Upper lobe of right lung (tissue), 1 donor: Measurements from ENCODE around the gene CARD10. TPM values are rescaled to one million over a fixed set of nuclear protein-coding genes. Genes with fewer than 3 reads are reported as not detected.
A peak's percentile ranks its signal among the peaks of the same experiment; 100 is the strongest.
"Not testable (repeated sequence)": the region's sequence is repeated elsewhere in the genome, so short reads cannot be mapped to it uniquely, and the experiment has no call there.

Source experiments
- ATAC-seq: fragments of 200-7000 bp; cut with Tn5 transposase; one replicate; pipeline ENCODE4 v1.9.1; 2020; ENCODE audit warnings: mild to moderate bottlenecking, moderate library complexity
- DNase-seq: peaks from one replicate; pipeline ENCODE4 v3.0.0-alpha.2; 2020
- H3K27ac ChIP-seq: fragments of 200-600 bp; one replicate; pipeline ENCODE4 v1.8.0; 2022
- H3K27me3 ChIP-seq: fragments of 200-600 bp; one replicate; pipeline ENCODE4 v1.8.0; 2022; ENCODE audit warnings: mild to moderate bottlenecking
- H3K36me3 ChIP-seq: fragments of 200-600 bp; one replicate; pipeline ENCODE4 v1.8.0; 2022
- H3K4me1 ChIP-seq: fragments of 200-600 bp; one replicate; pipeline ENCODE4 v1.8.0; 2022
- H3K4me3 ChIP-seq: fragments of 200-600 bp; one replicate; pipeline ENCODE4 v1.8.0; 2022; ENCODE audit warnings: mild to moderate bottlenecking
- H3K9me3 ChIP-seq: fragments of 200-600 bp; one replicate; pipeline ENCODE4 v1.8.0; 2022
- intact Hi-C: fragments of 100-400 bp; cut with DNase I; formaldehyde crosslinking; loops from one replicate; pipeline ENCODE4 v1.11.0; 2022
- total RNA-seq: library from RNA; stranded (reverse); fragmentation: NEBNext Ultra II Directional; extraction: Animal tissue kit (Norgen Biotek cat#: 25700); gene quantifications from one replicate; pipeline ENCODE4 v1.2.1, GENCODE V29; 2021
- TF ChIP-seq, protein P1 (sequence below): fragments of 200-600 bp; IDR thresholded peaks from one replicate; pipeline ENCODE4 v1.8.0; 2022; ENCODE audit warnings: antibody characterized with exemption
- donor health status: DM: no; HTN: yes; CAD: no; lungs with severe emphysema.

Gene CARD10
- total RNA-seq, 1 donor from 2014 or later: 17.0 TPM

DNA sequence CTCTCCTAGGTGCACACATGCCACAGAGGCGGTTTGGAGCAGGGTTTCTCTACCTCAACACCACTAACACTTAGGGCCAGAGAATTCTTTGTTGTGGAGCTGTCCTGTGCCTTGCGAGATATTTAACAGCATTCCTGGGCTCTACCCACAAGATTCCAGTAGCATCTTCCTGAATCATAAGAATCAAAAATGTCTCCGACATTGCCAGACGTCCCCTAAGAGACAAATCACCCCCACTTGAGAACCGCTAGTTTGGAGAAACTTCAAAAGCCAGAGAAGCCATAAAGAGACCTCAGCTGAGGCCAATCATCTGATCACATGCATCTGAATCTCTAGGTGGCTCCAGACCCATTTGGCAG lies 49.1 kb downstream of the CARD10 start:
- intact Hi-C loops: no loop called here
- Histone ChIP-seq H3K27ac (no peak overlapping the region), H3K9me3 (no peaks in the 10 kb centered on the region), H3K4me1 (no peaks in the 10 kb centered on the region), H3K36me3 (peaks cover 8% of the 10 kb centered on the region), H3K27me3 (no peaks in the 10 kb centered on the region), H3K4me3 (no peak overlapping the region)
- DNase-seq (no peak), ATAC-seq (no peak)
- TF ChIP-seq, protein P1, sequence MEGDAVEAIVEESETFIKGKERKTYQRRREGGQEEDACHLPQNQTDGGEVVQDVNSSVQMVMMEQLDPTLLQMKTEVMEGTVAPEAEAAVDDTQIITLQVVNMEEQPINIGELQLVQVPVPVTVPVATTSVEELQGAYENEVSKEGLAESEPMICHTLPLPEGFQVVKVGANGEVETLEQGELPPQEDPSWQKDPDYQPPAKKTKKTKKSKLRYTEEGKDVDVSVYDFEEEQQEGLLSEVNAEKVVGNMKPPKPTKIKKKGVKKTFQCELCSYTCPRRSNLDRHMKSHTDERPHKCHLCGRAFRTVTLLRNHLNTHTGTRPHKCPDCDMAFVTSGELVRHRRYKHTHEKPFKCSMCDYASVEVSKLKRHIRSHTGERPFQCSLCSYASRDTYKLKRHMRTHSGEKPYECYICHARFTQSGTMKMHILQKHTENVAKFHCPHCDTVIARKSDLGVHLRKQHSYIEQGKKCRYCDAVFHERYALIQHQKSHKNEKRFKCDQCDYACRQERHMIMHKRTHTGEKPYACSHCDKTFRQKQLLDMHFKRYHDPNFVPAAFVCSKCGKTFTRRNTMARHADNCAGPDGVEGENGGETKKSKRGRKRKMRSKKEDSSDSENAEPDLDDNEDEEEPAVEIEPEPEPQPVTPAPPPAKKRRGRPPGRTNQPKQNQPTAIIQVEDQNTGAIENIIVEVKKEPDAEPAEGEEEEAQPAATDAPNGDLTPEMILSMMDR: no peak

- TF ChIP-seq, protein P1: no peak
- Histone ChIP-seq H3K9me3 (no peaks in the 10 kb centered on the region), H3K27me3 (no peaks in the 10 kb centered on the region), H3K4me3 (no peak overlapping the region), H3K36me3 (peaks cover 8% of the 10 kb centered on the region), H3K27ac (no peak overlapping the region), H3K4me1 (no peaks in the 10 kb centered on the region)
- DNase-seq (no peak), ATAC-seq (no peak)
- intact Hi-C loops: no loop called here
Measured at GRCh38 chr22:37469416-37470086, 49.7 kb downstream of the CARD10 start.

GRCh38 chr22:37468201-37468695 lies 51.0 kb downstream of the CARD10 start:
- H3K4me3 ChIP-seq, H3K27ac ChIP-seq, ATAC-seq, H3K36me3 ChIP-seq, H3K4me1 ChIP-seq, H3K9me3 ChIP-seq, DNase-seq, intact Hi-C loops, H3K27me3 ChIP-seq: not testable (repeated sequence)

DNA sequence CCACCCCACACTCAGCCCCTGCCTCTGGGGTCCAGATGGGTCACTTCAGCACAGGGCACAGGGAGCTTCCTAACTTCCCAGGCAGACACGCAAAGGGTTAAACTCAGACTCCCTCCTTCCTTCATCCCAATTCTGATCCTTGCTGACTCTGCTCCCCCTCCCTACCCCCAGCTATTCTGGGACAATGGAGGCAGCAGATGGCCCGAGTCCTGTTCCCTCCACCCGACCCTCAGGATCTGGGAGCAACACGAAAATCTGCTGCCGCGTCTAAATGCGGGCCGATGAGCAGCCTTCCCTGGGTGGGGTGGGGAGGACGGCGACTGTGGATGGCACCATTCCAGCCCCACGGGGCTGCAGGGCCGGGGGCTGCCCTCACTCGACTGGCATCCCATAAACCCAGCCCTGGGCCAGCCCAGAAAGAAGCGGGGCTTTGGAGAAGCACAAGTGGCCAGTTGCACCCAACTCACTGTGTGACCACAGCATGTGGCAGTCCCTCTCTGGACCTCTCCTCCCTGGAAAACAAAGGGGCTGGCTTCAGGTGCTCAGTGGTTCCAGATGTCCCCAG lies 51.7 kb downstream of the CARD10 start:
- Histone ChIP-seq H3K27ac (no peak overlapping the region), H3K27me3 (no peaks in the 10 kb centered on the region), H3K4me3 (no peak overlapping the region), H3K4me1 (no peaks in the 10 kb centered on the region), H3K36me3 (peaks cover 8% of the 10 kb centered on the region), H3K9me3 (no peaks in the 10 kb centered on the region)
- no peak for DNase-seq
- intact Hi-C loops: no loop called here
- no peak for ATAC-seq
- TF ChIP-seq, protein P1: no peak

DNA sequence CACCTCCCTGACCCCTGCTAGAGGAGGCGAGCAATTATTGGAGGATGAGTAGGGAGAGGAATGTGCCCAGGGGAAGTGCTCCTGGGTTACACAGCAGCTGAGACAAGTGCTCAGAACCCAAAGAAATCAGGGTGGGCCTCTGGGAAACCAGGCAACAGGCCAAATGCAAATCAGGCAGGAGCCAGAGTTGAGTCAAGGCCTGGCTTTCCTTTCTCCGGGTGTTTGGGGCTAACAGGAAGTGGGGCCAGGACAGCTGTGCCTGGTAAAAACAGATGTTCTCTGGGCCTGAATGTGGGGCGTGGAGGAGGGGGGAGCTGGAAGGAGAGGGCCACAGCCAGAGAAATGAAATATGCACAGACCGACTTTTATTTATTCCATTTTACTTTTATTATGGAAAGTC lies 55.0 kb downstream of the CARD10 start:
- ATAC-seq: no peak
- TF ChIP-seq, protein P1: no peak
- peaks cover 8% of the 10 kb centered on the region for H3K36me3 ChIP-seq
- no peak overlapping the region for H3K4me3 ChIP-seq
- H3K9me3 ChIP-seq: no peaks in the 10 kb centered on the region
- H3K27me3 ChIP-seq: no peaks in the 10 kb centered on the region
- DNase-seq: no peak
- intact Hi-C loops: no loop called here
- H3K27ac ChIP-seq: no peak overlapping the region
- H3K4me1 ChIP-seq: no peaks in the 10 kb centered on the region

DNA sequence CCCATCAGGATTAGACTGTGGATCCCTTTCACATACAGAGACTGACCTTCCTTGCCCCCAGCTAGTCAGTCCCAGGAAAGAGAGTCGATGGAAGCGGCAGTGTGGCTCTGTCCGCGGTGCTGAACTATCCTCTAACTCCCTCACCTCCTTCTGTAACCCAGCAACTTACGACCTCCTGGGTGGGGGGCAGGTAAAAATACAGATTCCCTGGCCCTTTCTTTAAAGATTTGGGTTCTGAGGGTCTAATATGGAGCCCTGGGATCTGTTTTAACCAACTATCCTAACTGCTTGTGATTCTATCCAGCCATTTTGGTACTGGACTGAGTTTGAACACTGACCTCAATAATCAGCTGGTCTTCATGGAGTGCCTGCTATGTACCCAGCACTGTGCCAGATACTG lies 56.2 kb downstream of the CARD10 start:
- ATAC-seq (peak; percentile 44), DNase-seq (no peak)
- Histone ChIP-seq H3K27me3 (no peaks in the 10 kb centered on the region), H3K27ac (no peak overlapping the region), H3K4me3 (no peak overlapping the region), H3K9me3 (no peaks in the 10 kb centered on the region), H3K36me3 (peaks cover 8% of the 10 kb centered on the region), H3K4me1 (no peaks in the 10 kb centered on the region)
- intact Hi-C loops: no loop called here
- TF ChIP-seq, protein P1: no peak
